ENCODE data around the gene CCL21. TPM values are rescaled to one million over a fixed set of nuclear protein-coding genes. Genes with fewer than 3 reads are reported as not detected.
A peak's percentile ranks its signal among the peaks of the same experiment; 100 is the strongest.
"Not testable (repeated sequence)": the region's sequence is repeated elsewhere in the genome, so short reads cannot be mapped to it uniquely, and the experiment has no call there.

The CCL21 gene
- total RNA-seq, 4 donors from 2014 or later: 6.5 to 207 (median 110) TPM

GRCh38 chr9:34732478-34732877, 22.5 kb upstream of the CCL21 start:
- no peaks in the 10 kb centered on the region for H3K4me1 ChIP-seq
- no peaks in the 10 kb centered on the region for H3K9me3 ChIP-seq
- no peaks in the 10 kb centered on the region for H3K36me3 ChIP-seq
- no peaks in the 10 kb centered on the region for H3K27me3 ChIP-seq
- no peak for ATAC-seq
- WGBS, 2 donors (ENCODE audit: low coverage in 1 of 2): 95 to 100% methylated on average over 1 of the region's 1 CpG
- no peak overlapping the region for H3K27ac ChIP-seq
- no peak overlapping the region for H3K4me3 ChIP-seq
- no peak for TF ChIP-seq CTCF (IDR thresholded peaks at IDR 0.05)
- TF ChIP-seq POLR2AphosphoS5 (IDR thresholded peaks at IDR 0.05): no peak
- no peak for TF ChIP-seq EP300 (IDR thresholded peaks at IDR 0.05)
- no peak for TF ChIP-seq POLR2A (IDR thresholded peaks at IDR 0.05)

DNA sequence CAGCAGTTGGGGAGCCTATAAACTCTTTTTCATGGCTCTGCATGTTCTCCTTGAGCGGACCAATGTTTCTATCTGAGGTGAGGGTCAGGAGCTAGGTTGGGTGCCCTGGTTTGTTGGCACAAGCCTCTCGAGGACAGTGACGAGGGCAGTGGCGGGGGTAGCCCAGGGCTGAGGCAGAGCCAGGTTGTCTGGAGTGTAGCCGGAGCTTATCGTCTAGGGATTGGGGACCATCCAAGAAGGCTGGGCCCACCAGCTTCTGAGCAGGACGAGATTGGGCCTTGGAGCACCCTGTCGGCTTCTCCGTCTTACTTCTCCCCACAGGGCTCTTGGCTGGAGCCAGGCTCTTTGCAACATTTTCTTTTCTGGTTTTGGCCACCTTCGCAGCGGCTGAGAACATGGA, 13.2 kb upstream of the CCL21 start:
- H3K9me3 ChIP-seq: no peaks in the 10 kb centered on the region
- no peak overlapping the region for H3K4me3 ChIP-seq
- WGBS, 2 donors (ENCODE audit: low coverage in 1 of 2): 90 to 96% methylated on average over 2 to 5 of the region's 11 CpGs
- H3K36me3 ChIP-seq: no peaks in the 10 kb centered on the region
- no peaks in the 10 kb centered on the region for H3K27me3 ChIP-seq
- TF ChIP-seq POLR2A (IDR thresholded peaks at IDR 0.05): no peak
- TF ChIP-seq EP300 (IDR thresholded peaks at IDR 0.05): no peak
- no peak for TF ChIP-seq POLR2AphosphoS5 (IDR thresholded peaks at IDR 0.05)
- no peak for TF ChIP-seq CTCF (IDR thresholded peaks at IDR 0.05)
- H3K4me1 ChIP-seq: peaks cover 0 to 4% (median 0%) of the 10 kb centered on the region in 3 donors
- no peak overlapping the region for H3K27ac ChIP-seq
- ATAC-seq: no peak

DNA sequence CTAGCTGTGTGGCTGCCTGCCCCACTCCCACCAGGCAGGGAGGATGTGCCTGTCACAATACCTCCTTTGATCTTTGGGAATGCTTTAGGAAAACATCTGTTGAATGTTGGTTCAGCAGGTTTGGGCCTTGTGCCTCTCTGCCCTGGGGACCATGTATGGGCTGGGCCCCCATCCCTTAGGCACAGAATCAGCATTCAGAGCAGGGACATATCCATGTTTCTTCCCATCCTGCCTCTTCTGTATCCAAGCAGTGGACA, 9.8 kb upstream of the CCL21 start:
- not testable (repeated sequence) for H3K9me3 ChIP-seq

DNA sequence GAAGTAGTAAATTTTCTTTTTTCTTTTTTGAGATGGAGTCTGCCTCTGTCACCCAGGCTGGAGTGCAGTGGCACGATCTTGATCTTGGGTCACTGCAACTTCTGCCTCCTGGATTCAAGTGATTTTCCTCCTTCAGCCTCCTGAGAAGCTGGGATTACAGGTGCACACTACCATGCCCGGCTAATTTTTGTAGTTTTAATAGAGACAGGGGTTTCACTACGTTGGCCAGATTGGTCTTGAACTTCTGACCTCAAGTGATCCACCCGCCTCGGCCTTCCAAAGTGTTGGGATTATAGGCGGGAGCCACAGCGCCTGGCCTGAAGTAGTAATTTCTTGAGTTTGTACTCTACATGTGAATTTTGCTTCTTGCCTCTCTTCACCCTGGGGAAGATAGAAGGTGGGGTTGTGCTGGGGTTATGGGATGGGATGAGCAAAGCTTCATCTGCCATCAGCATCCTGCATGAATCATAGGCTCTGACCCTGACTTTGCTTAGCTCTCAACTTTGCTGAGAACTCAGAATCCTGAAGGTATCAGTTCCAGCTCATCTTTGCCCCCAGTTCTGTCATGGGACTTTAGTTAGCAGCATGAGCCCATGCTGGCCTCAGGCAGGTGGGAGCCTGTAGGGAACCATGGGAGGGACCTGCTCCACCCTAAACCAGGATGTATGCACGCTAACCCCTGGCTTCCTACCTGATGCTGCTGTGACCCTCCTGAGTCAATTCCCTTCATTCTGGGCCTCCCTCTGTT, 9.3 kb upstream of the CCL21 start:
- H3K4me3 ChIP-seq: no peak overlapping the region
- H3K4me1 ChIP-seq: peaks cover 0 to 9% (median 0%) of the 10 kb centered on the region in 3 donors
- ATAC-seq: peak; percentile 65
- H3K27ac ChIP-seq: no peak overlapping the region
- H3K36me3 ChIP-seq: no peaks in the 10 kb centered on the region
- no peaks in the 10 kb centered on the region for H3K9me3 ChIP-seq
- no peak for TF ChIP-seq EP300 (IDR thresholded peaks at IDR 0.05)
- no peak for TF ChIP-seq POLR2AphosphoS5 (IDR thresholded peaks at IDR 0.05)
- no peak for TF ChIP-seq POLR2A (IDR thresholded peaks at IDR 0.05)
- WGBS, 2 donors (ENCODE audit: low coverage in 1 of 2): 84 to 88% methylated on average over 1 to 6 of the region's 8 CpGs
- no peaks in the 10 kb centered on the region for H3K27me3 ChIP-seq

More for the DNA sequence above, 9.8 kb upstream of the CCL21 start:
- H3K27ac ChIP-seq, H3K36me3 ChIP-seq, H3K4me1 ChIP-seq, H3K4me3 ChIP-seq, H3K27me3 ChIP-seq, ATAC-seq: not testable (repeated sequence)

GRCh38 chr9:34717996-34718614, 8.2 kb upstream of the CCL21 start:
- TF ChIP-seq POLR2AphosphoS5 (IDR thresholded peaks at IDR 0.05) (no peak), EP300 (IDR thresholded peaks at IDR 0.05) (no peak), POLR2A (IDR thresholded peaks at IDR 0.05) (no peak)
- Histone ChIP-seq H3K27me3 (no peaks in the 10 kb centered on the region), H3K36me3 (no peaks in the 10 kb centered on the region), H3K4me3 (no peak overlapping the region), H3K27ac (no peak overlapping the region), H3K9me3 (no peaks in the 10 kb centered on the region), H3K4me1 (peaks cover 0 to 9% (median 0%) of the 10 kb centered on the region in 3 donors)
- no peak for ATAC-seq
- 21 to 25% methylated on average over 2 to 3 of the region's 3 CpGs for WGBS, 2 donors (ENCODE audit: low coverage in 1 of 2)

DNA sequence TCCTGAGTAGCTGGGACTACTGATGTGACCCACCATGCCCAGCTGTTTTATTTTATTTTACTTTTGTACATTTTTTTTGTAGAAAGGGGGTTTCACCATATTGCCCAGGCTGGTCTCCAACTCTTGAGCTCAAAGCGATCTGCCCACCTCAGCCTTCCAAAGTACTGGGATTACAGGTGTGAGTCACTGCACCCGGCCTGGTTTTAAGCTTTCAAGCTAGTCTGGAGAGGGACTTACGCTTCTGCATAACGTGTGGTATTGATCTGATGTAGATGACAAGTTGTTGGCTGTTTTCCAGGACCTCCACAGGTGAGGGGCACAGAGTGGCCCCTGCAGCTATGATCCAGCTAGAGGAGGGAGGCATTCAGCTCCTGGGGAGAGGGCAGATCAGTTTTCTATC, 6.8 kb upstream of the CCL21 start:
- Histone ChIP-seq H3K4me1 (peaks cover 0 to 9% (median 0%) of the 10 kb centered on the region in 3 donors), H3K4me3 (no peak overlapping the region), H3K27ac (no peak overlapping the region), H3K9me3 (no peaks in the 10 kb centered on the region), H3K36me3 (no peaks in the 10 kb centered on the region), H3K27me3 (no peaks in the 10 kb centered on the region)
- 70% methylated on average over 2 of the region's 4 CpGs; no CpG with 5 or more reads in 1 of the 2 donors for WGBS, 2 donors (ENCODE audit: low coverage in 1 of 2)
- no peak for ATAC-seq
- no peak for TF ChIP-seq POLR2A (IDR thresholded peaks at IDR 0.05)
- TF ChIP-seq CTCF (IDR thresholded peaks at IDR 0.05): no peak
- no peak for TF ChIP-seq EP300 (IDR thresholded peaks at IDR 0.05)
- TF ChIP-seq POLR2AphosphoS5 (IDR thresholded peaks at IDR 0.05): no peak
